Subcutaneous adipose tissue (tissue), 4 donors: Measurements from ENCODE around the gene AADACL3. TPM values are rescaled to one million over a fixed set of nuclear protein-coding genes. Genes with fewer than 3 reads are reported as not detected.

ENCODE experiments used
- total RNA-seq, 4 donors: library from RNA; depleted of rRNA; stranded (reverse); fragments of >200 nt; gene quantifications; one replicate each; pipeline ENCODE4 v1.1.0, GENCODE V29; 2016
- TF ChIP-seq, protein P1 (sequence below): fragments of 450-650 bp; IDR thresholded peaks from one replicate; pipeline ENCODE4 v1.5.1; 2016; ENCODE audit warnings: low read depth, mild to moderate bottlenecking, control low read depth, antibody characterized with exemption, moderate library complexity

The AADACL3 gene
- total RNA-seq, 4 donors from 2014 or later, result 0.16 to 0.19 TPM; not detected in 2

DNA sequence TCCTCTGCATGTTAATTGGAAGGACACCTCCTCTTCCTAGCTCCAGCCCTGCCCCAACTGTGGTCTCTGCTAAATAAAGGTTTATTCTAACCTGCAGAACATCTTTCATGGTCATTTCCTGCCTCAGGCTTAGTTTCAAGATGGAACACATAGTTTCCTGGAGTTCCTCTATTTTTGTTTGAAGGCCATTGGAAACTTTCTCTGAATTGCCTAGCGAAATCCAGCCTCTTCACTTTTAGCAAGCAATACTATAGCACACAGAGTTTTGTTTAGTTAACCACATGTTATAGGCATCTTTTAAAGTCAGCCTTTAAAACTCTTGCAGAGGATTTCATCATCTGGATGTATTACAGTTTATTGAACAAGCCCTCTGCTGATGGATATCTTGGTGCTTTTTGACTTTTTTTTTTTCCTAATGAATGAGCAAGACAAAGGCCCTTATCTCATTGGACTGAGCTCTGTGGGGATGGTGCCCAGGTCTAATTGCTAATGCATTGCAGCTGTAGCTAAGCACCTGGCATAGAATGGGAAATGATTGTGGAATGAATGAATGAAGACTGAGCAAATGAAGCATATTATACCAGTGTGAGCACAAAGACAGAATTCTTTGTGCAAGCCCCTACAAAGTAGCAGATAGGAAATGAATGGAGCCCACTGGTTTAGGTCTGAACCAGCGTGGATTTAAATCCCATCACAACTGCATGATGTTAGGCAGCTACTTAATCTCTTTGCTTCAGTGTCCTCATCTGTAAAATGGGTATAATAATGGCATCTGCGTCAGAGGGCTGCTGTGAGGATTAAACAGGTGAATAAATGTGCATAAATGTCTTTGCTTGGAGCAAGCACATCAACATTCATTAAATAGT, 29.4 kb downstream of the AADACL3 start:
- TF ChIP-seq, protein P1, sequence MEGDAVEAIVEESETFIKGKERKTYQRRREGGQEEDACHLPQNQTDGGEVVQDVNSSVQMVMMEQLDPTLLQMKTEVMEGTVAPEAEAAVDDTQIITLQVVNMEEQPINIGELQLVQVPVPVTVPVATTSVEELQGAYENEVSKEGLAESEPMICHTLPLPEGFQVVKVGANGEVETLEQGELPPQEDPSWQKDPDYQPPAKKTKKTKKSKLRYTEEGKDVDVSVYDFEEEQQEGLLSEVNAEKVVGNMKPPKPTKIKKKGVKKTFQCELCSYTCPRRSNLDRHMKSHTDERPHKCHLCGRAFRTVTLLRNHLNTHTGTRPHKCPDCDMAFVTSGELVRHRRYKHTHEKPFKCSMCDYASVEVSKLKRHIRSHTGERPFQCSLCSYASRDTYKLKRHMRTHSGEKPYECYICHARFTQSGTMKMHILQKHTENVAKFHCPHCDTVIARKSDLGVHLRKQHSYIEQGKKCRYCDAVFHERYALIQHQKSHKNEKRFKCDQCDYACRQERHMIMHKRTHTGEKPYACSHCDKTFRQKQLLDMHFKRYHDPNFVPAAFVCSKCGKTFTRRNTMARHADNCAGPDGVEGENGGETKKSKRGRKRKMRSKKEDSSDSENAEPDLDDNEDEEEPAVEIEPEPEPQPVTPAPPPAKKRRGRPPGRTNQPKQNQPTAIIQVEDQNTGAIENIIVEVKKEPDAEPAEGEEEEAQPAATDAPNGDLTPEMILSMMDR, result no peak

DNA sequence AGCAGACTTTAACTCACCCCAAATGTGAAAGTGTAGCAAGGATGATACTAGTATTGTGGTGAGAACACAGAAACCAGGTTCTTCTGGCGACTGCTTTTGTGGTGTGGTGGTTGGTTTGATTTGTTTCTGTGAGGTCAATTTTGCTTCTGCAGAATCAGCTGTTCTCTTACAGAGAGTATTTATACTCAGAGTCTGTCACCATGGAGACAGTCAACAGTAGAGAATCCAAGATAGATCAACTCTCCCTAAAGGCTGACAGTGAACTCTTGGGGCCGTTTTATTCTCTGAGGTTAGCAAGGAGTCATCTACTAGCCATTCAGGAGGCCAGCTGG, 30.0 kb downstream of the AADACL3 start, which contains the start of gene CFAP107:
CFAP107 (plus strand) TSS at position 209 of the 332 bp plus-strand sequence. CDS start 231 bp downstream, outside the sequence.
- TF ChIP-seq, protein P1, result no peak

DNA sequence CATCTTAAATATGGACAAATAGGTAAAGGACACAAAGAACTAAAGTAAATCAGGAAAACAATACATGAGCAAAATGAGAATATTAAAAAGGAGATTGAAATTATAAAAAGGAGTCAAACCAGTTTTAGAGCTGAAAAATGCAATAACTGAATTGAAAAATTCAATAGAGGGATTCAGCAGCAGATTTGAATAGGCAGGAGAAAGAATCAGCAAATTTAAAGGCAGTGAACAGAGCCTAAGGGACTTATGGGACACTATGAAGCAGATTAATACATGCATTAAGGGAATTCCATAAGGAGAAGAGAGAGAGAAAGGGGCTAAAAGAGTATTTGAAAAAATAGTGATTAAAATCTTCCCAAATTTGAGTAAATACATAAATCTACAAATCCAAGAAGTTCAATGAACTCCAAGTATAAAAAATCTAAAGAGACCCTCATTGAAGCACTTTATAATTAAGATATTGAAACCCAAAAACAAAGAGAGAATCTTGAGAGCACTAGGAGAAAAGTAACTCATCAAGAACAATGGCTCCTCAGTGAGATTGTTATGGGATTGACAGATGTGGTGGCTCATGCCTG, 33.0 kb downstream of the AADACL3 start:
- TF ChIP-seq, protein P1, result no peak

DNA sequence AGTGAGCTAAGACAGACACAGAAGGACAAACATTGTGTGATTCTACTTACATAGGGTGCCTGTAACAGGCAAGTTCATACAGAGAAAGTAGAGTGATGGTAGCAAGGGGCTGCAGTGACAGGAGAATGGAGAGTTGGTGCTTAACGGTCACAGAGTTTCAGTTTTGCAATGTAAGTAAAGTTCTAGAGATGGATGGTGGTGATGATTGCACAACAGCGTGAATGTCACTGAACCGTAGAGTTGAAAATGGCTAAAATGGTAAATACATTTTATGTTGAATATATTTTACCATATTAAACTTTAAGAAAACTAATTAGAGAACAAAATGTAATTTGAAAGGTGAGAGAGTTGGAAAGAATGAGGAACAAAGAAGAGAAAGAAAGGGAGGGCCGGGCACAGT, 38.8 kb downstream of the AADACL3 start:
- TF ChIP-seq, protein P1, result no peak

DNA sequence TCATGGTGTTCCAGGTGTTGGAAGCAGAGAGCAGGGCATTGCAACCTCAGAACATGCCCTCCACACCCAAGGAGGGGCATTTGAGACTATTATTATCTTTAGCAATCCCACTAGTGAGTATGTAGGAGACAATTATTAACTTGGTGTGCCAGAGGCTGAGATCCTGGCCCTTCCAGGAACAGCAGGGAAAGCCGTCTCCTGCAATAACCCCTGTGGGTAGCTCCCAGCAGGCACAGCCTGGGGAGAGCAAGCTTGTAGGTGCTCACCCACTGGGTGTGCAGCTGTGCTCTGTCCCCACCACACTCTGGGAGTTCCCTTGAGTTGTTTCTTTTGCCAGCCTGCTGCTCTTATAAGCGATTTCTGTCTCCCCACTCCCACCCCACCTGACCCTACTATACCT, 40.4 kb downstream of the AADACL3 start:
- TF ChIP-seq, protein P1, result no peak

DNA sequence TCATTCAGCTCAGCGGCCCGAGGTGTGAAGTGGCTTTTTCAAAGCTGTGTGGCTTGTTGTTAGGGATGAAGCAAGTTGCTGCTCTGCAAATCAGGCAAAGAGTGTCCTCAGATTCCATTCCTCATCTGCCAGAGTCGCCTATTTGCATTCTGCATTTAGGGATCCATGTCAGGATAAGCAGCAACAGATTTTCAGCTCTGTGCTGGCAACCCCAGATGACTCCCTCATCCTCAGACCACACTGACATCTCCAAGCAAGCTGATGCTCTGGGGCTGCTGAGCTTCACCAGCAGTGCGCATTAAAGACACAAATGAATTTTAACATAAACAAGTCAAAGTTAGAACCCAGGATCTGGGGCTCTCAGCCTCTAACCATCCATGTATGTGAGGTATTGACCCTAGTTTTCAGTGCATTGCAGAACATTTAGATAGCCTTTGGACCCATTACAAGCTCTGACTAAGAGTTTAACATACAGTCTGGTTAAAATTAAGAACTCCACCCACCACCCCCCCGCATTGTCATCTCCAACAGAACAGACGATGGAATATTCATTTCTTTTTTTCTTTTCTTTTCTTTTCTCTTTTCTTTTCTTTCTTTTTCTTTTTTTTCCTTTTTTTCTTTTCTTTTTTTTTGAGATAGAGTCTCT, 41.0 kb downstream of the AADACL3 start:
- TF ChIP-seq, protein P1, result no peak

DNA sequence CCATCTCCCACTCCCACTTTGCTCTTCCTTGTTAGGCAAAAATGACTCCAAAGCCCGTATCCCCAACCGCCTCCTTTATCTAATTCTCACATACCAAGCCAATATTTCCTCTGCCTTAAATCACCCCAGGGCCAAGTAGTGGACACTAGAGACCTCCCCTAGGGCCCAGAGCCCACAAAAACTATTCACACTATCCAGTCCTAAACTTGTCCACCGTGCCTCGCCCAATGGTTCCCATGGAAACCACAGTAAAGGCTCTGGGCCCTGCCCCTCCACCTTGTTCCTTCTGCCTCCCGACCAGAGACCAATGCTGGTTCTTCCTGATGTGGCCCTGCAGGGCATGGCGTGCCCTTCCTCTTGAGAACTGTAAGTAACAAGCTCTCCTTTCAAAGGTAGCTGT, 41.9 kb downstream of the AADACL3 start:
- TF ChIP-seq, protein P1, result no peak
